ENCODE measurements around the gene ACAP2.

- TF ChIP-seq CTCF (IDR thresholded peaks at IDR 0.05) = no peak
- no peak for TF ChIP-seq POLR2A (IDR thresholded peaks at IDR 0.05)
These were observed 23.4 kb upstream of the ACAP2 start for GRCh38 chr3:195466251-195466650.

Data from testis (tissue), 2 donors.